ENCODE measurements around the gene CARM1.

Gene CARM1

GRCh38 chr19:10912619-10913018 is 41.3 kb downstream of the CARM1 start:
- H3K79me2 ChIP-seq (ENCODE audit: low read length) = no peaks in the 10 kb centered on the region
- no peak overlapping the region for H2AFZ ChIP-seq (ENCODE audit: low read length)
- H3K9me3 ChIP-seq (replicated peaks; ENCODE audit: insufficient read depth, low read length) = no peaks in the 10 kb centered on the region
- no peaks in the 10 kb centered on the region for H3K9me2 ChIP-seq (replicated peaks; ENCODE audit: insufficient read depth, low read length)
- no peak overlapping the region for H3K27ac ChIP-seq (ENCODE audit: low read length)
- DNase-seq = no peak
- no peak overlapping the region for H3K4me3 ChIP-seq (ENCODE audit: low read length)
- no peak for TF ChIP-seq EZH2phosphoT487 (IDR thresholded peaks at IDR 0.05; ENCODE audit: low read length)
- TF ChIP-seq, protein P1, sequence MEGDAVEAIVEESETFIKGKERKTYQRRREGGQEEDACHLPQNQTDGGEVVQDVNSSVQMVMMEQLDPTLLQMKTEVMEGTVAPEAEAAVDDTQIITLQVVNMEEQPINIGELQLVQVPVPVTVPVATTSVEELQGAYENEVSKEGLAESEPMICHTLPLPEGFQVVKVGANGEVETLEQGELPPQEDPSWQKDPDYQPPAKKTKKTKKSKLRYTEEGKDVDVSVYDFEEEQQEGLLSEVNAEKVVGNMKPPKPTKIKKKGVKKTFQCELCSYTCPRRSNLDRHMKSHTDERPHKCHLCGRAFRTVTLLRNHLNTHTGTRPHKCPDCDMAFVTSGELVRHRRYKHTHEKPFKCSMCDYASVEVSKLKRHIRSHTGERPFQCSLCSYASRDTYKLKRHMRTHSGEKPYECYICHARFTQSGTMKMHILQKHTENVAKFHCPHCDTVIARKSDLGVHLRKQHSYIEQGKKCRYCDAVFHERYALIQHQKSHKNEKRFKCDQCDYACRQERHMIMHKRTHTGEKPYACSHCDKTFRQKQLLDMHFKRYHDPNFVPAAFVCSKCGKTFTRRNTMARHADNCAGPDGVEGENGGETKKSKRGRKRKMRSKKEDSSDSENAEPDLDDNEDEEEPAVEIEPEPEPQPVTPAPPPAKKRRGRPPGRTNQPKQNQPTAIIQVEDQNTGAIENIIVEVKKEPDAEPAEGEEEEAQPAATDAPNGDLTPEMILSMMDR (IDR thresholded peaks at IDR 0.05; ENCODE audit: low read length) = no peak
- TF ChIP-seq EZH2 (optimal IDR thresholded peaks at IDR 0.05; ENCODE audit: low read depth, low read length) = no peak
- no peaks in the 10 kb centered on the region for H3K36me3 ChIP-seq (replicated peaks; ENCODE audit: insufficient read depth, low read length)
- no peak overlapping the region for H3K4me2 ChIP-seq (ENCODE audit: low read depth, low read length)
- no peak overlapping the region for H3K9ac ChIP-seq (ENCODE audit: low read length)
- no peaks in the 10 kb centered on the region for H3K4me1 ChIP-seq (ENCODE audit: low read length)
- no peaks in the 10 kb centered on the region for H3F3A ChIP-seq (ENCODE audit: insufficient read depth, low read length)
- H4K20me1 ChIP-seq (ENCODE audit: insufficient read depth, low read length) = no peaks in the 10 kb centered on the region
- no peaks in the 10 kb centered on the region for H3K27me3 ChIP-seq (replicated peaks; ENCODE audit: insufficient read depth, low read length)

DNA sequence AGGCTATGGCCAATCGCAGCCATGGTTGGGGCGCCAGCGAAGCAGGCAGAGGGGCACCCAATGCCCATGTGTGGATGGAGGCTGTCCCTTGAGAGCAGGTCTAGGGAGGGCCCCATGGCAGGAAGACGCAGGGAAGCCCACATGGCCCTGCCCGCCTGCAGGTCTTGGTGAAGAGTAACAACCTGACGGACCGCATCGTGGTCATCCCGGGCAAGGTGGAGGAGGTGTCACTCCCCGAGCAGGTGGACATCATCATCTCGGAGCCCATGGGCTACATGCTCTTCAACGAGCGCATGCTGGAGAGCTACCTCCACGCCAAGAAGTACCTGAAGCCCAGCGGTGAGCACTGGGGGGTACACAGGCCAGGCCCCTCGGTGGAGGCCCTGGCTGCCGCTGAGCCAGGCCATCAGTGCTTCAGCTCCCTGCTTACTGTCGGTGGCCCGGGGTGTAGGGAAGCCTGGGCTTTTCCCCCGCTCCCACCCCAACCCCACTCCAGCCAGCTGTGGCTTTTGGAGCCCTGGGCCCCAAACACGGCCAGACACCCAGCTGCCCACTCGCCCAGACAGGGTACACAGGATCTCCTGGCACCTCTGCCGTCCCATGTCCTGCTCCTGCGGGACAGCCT is 42.5 kb downstream of the CARM1 start:
- no peaks in the 10 kb centered on the region for H3K4me1 ChIP-seq (ENCODE audit: low read length)
- no peaks in the 10 kb centered on the region for H4K20me1 ChIP-seq (ENCODE audit: insufficient read depth, low read length)
- no peak overlapping the region for H3K4me3 ChIP-seq (ENCODE audit: low read length)
- no peaks in the 10 kb centered on the region for H3K9me2 ChIP-seq (replicated peaks; ENCODE audit: insufficient read depth, low read length)
- H3K9ac ChIP-seq (ENCODE audit: low read length) = no peak overlapping the region
- H3K79me2 ChIP-seq (ENCODE audit: low read length) = no peaks in the 10 kb centered on the region
- H3K27me3 ChIP-seq (replicated peaks; ENCODE audit: insufficient read depth, low read length) = no peaks in the 10 kb centered on the region
- no peak overlapping the region for H3K4me2 ChIP-seq (ENCODE audit: low read depth, low read length)
- no peak for DNase-seq
- H3K27ac ChIP-seq (ENCODE audit: low read length) = no peak overlapping the region
- no peak overlapping the region for H2AFZ ChIP-seq (ENCODE audit: low read length)
- no peaks in the 10 kb centered on the region for H3K9me3 ChIP-seq (replicated peaks; ENCODE audit: insufficient read depth, low read length)
- no peaks in the 10 kb centered on the region for H3F3A ChIP-seq (ENCODE audit: insufficient read depth, low read length)
- no peaks in the 10 kb centered on the region for H3K36me3 ChIP-seq (replicated peaks; ENCODE audit: insufficient read depth, low read length)
- TF ChIP-seq EZH2phosphoT487 (IDR thresholded peaks at IDR 0.05; ENCODE audit: low read length) (no peak), EZH2 (optimal IDR thresholded peaks at IDR 0.05; ENCODE audit: low read depth, low read length) (no peak)
- TF ChIP-seq, protein P1 (IDR thresholded peaks at IDR 0.05; ENCODE audit: low read length) = no peak

DNA sequence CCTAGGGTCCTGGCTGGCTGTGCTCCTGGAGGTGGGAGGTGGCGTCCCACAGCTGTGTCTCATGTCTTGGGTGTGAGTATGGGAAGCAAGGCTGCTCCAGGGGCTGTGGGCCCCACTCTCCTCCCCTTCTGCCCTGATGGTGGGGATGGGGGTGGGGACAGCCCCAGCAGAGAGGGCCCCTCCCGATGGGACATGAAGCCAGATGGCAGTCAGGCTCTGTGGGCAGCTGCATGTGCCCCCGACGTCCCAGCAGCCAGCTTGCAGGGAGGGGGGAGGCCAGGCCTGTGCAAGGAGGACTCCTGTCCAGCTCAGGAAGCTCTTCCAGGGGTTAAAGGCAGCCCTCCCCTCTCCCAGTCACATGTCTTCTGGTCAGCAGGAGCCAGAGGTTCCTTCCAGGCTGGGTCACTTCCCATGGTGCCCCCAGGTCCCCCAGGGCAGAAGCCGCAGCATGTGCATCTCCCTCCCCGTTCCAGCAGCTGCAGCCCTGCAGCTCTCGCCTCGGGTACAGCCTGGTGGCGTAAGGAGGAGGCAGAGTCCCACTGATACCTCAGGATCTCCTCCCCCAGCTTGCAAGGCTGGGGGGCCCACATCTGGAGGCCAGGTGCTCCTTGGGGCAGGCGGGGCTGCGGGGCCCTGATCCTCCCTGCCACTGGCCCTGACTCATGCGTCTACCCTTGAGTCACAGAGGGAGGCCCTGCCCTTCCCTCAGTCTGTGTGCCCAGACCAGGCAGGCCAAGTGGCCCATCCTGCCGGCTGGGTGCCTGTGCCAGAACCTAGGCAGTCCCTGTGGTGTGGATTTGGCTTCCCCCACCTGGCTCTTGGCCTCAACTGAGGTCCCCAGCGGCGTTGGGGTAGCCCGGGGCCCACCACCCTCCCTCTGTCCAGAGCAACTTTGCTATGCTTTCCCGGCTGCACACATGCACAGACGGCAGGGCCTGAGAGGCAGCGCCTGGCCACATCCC is 44.1 kb downstream of the CARM1 start:
- no peaks in the 10 kb centered on the region for H3K9me3 ChIP-seq (replicated peaks; ENCODE audit: insufficient read depth, low read length)
- H3K9ac ChIP-seq (ENCODE audit: low read length) = no peak overlapping the region
- no peaks in the 10 kb centered on the region for H3K79me2 ChIP-seq (ENCODE audit: low read length)
- no peak for DNase-seq
- H3F3A ChIP-seq (ENCODE audit: insufficient read depth, low read length) = no peaks in the 10 kb centered on the region
- TF ChIP-seq EZH2phosphoT487 (IDR thresholded peaks at IDR 0.05; ENCODE audit: low read length) = no peak
- TF ChIP-seq, protein P1 (IDR thresholded peaks at IDR 0.05; ENCODE audit: low read length) = no peak
- no peak for TF ChIP-seq EZH2 (optimal IDR thresholded peaks at IDR 0.05; ENCODE audit: low read depth, low read length)
- no peak overlapping the region for H3K4me3 ChIP-seq (ENCODE audit: low read length)
- no peaks in the 10 kb centered on the region for H4K20me1 ChIP-seq (ENCODE audit: insufficient read depth, low read length)
- no peaks in the 10 kb centered on the region for H3K9me2 ChIP-seq (replicated peaks; ENCODE audit: insufficient read depth, low read length)
- no peaks in the 10 kb centered on the region for H3K36me3 ChIP-seq (replicated peaks; ENCODE audit: insufficient read depth, low read length)
- H3K27ac ChIP-seq (ENCODE audit: low read length) = no peak overlapping the region
- H2AFZ ChIP-seq (ENCODE audit: low read length) = no peak overlapping the region
- no peaks in the 10 kb centered on the region for H3K27me3 ChIP-seq (replicated peaks; ENCODE audit: insufficient read depth, low read length)
- no peak overlapping the region for H3K4me2 ChIP-seq (ENCODE audit: low read depth, low read length)
- H3K4me1 ChIP-seq (ENCODE audit: low read length) = no peaks in the 10 kb centered on the region

All from MM.1S (cell line).